Cardiac muscle cell (in vitro differentiated cells and primary cell): ENCODE measurements around the gene HDAC2. TPM values are rescaled to one million over a fixed set of nuclear protein-coding genes. Genes with fewer than 3 reads are reported as not detected.
A peak's percentile ranks its signal among the peaks of the same experiment; 100 is the strongest.
"Not testable (repeated sequence)": the region's sequence is repeated elsewhere in the genome, so short reads cannot be mapped to it uniquely, and the experiment has no call there.

ENCODE experiments used
- DNase-seq, 2 donors: peaks; one replicate each; pipeline versions ENCODE4 v3.0.0 to v3.0.0-alpha.2; 2010 to 2017; ENCODE audit warnings: low read depth in 1 of 2, low spot score in 1 of 2
- H3K27ac ChIP-seq: fragments of 200-600 bp; sonication (generic); 2 replicates; pipeline ENCODE4 v1.5.1; 2016
- H3K27me3 ChIP-seq: fragments of 200-600 bp; sonication (generic); 2 replicates; pipeline ENCODE4 v1.6.0; 2016; ENCODE audit warnings: control low read depth
- H3K36me3 ChIP-seq: fragments of 200-600 bp; sonication (generic); 2 replicates; pipeline ENCODE4 v1.5.1; 2016; ENCODE audit warnings: control low read depth
- H3K4me1 ChIP-seq: fragments of 200-600 bp; sonication (generic); 2 replicates; pipeline ENCODE4 v1.8.1; 2017; ENCODE audit warnings: low read depth, mild to moderate bottlenecking, mixed run types
- H3K4me3 ChIP-seq: fragments of 200-600 bp; sonication (generic); 2 replicates; pipeline ENCODE4 v1.5.1; 2016; ENCODE audit warnings: mild to moderate bottlenecking
- H3K9me3 ChIP-seq: fragments of 200-600 bp; sonication (generic); 2 replicates; pipeline ENCODE4 v1.5.1; 2017; ENCODE audit warnings: low read depth, mild to moderate bottlenecking, control low read depth
- polyA plus RNA-seq: library from polyadenylated mRNA; unstranded; fragments of >200 nt; fragmentation: Nextera tagmentation; extraction: Ambion mirVana; gene quantifications from 2 replicates; pipeline ENCODE4 v1.2.1, GENCODE V29; 2016
- total RNA-seq: library from RNA; depleted of rRNA; stranded (reverse); fragments of >200 nt; gene quantifications from 2 replicates; pipeline ENCODE4 v1.2.3, GENCODE V29; 2016
- TF ChIP-seq, protein P1 (sequence below): IDR thresholded peaks from 2 replicates; pipeline ENCODE4 v1.5.1; 2012; ENCODE audit warnings: low read depth, mild to moderate bottlenecking, low read length

HDAC2 gene
- total and polyA plus RNA-seq, 2 experiments from 2014 or later: 140 to 321 TPM

- Histone ChIP-seq H3K9me3 (no peaks in the 10 kb centered on the region), H3K27ac (no peak overlapping the region), H3K4me3 (no peak overlapping the region), H3K36me3 (no peaks in the 10 kb centered on the region), H3K4me1 (peaks cover 6% of the 10 kb centered on the region), H3K27me3 (no peaks in the 10 kb centered on the region)
- no peak for DNase-seq
- TF ChIP-seq, protein P1, sequence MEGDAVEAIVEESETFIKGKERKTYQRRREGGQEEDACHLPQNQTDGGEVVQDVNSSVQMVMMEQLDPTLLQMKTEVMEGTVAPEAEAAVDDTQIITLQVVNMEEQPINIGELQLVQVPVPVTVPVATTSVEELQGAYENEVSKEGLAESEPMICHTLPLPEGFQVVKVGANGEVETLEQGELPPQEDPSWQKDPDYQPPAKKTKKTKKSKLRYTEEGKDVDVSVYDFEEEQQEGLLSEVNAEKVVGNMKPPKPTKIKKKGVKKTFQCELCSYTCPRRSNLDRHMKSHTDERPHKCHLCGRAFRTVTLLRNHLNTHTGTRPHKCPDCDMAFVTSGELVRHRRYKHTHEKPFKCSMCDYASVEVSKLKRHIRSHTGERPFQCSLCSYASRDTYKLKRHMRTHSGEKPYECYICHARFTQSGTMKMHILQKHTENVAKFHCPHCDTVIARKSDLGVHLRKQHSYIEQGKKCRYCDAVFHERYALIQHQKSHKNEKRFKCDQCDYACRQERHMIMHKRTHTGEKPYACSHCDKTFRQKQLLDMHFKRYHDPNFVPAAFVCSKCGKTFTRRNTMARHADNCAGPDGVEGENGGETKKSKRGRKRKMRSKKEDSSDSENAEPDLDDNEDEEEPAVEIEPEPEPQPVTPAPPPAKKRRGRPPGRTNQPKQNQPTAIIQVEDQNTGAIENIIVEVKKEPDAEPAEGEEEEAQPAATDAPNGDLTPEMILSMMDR: no peak
These were observed 46.6 kb downstream of the HDAC2 start for GRCh38 chr6:113924312-113924723.

- H3K27me3 ChIP-seq: no peaks in the 10 kb centered on the region
- DNase-seq: no peak
- no peak overlapping the region for H3K4me3 ChIP-seq
- TF ChIP-seq, protein P1: no peak
- no peak overlapping the region for H3K27ac ChIP-seq
- H3K9me3 ChIP-seq: no peaks in the 10 kb centered on the region
- H3K36me3 ChIP-seq: no peaks in the 10 kb centered on the region
- H3K4me1 ChIP-seq: peaks cover 6% of the 10 kb centered on the region
These were observed 47.4 kb downstream of the HDAC2 start for GRCh38 chr6:113923526-113923925.

GRCh38 chr6:113921299-113921904, 49.5 kb downstream of the HDAC2 start:
- no peaks in the 10 kb centered on the region for H3K27me3 ChIP-seq
- no peaks in the 10 kb centered on the region for H3K4me1 ChIP-seq
- H3K4me3 ChIP-seq: no peak overlapping the region
- TF ChIP-seq, protein P1: no peak
- no peaks in the 10 kb centered on the region for H3K9me3 ChIP-seq
- no peaks in the 10 kb centered on the region for H3K36me3 ChIP-seq
- DNase-seq: no peak
- H3K27ac ChIP-seq: no peak overlapping the region

GRCh38 chr6:113920663-113921267, 50.2 kb downstream of the HDAC2 start:
- H3K4me3 ChIP-seq: no peak overlapping the region
- H3K4me1 ChIP-seq: no peaks in the 10 kb centered on the region
- H3K27ac ChIP-seq: no peak overlapping the region
- no peaks in the 10 kb centered on the region for H3K27me3 ChIP-seq
- no peaks in the 10 kb centered on the region for H3K9me3 ChIP-seq
- TF ChIP-seq, protein P1: no peak
- no peaks in the 10 kb centered on the region for H3K36me3 ChIP-seq
- no peak for DNase-seq

- not testable (repeated sequence) for H3K4me3 ChIP-seq, DNase-seq
These were observed 60.7 kb downstream of the HDAC2 start for GRCh38 chr6:113910285-113910684.

DNA sequence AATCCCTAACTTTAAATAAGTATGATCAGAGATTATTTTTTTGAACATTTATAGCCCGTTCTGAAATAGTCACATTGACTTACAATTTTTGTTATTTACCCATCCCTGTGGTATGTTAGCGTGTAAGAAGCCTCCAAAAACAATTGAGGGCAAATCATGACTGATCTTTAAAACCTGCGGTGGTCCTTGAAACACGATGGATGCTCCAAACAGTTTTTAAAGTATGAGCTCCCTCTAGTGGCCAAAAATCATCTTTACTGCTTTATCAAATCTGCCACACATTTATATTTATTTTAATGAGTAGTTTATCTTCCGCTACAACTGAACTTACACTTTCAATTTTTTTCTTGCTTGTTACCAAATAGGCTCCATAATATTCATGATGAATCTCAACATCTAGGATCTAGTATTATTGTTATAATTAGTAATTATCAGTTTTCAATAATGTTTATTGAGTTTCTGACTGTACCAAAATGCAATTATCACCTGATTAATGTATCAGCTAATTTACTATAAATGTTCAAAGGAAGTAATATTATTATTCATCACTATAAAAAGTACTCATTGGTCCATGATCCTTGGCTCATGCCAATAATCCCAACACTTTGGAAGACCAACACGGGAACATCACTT, 61.6 kb downstream of the HDAC2 start:
- no peaks in the 10 kb centered on the region for H3K4me1 ChIP-seq
- no peaks in the 10 kb centered on the region for H3K27me3 ChIP-seq
- DNase-seq: peak; percentile 79 to 82
- no peaks in the 10 kb centered on the region for H3K36me3 ChIP-seq
- TF ChIP-seq, protein P1: peak; percentile 53
- no peak overlapping the region for H3K4me3 ChIP-seq
- H3K27ac ChIP-seq: no peak overlapping the region
- no peaks in the 10 kb centered on the region for H3K9me3 ChIP-seq

More at GRCh38 chr6:113910285-113910684, 60.7 kb downstream of the HDAC2 start:
- not testable (repeated sequence) for H3K27ac ChIP-seq, H3K4me1 ChIP-seq, H3K36me3 ChIP-seq, H3K9me3 ChIP-seq, H3K27me3 ChIP-seq
